ENCODE results near the gene C10orf67.

GRCh38 chr10:23375366-23375765, 30.8 kb upstream of the C10orf67 start:
- TF ChIP-seq CTCF (conservative IDR thresholded peaks at IDR 0.05; ENCODE audit: low read depth, low read length) (no peak), EZH2 (IDR thresholded peaks at IDR 0.05; ENCODE audit: borderline replicate concordance, low read depth, low read length, poor library complexity, severe bottlenecking) (no peak)

All from A673 (cell line).